GM19043 (cell line): ENCODE measurements around the gene SLC22A23.
"Not testable (repeated sequence)": the region's sequence is repeated elsewhere in the genome, so short reads cannot be mapped to it uniquely, and the experiment has no call there.

Experiments
- ATAC-seq: cut with Tn5 transposase; IDR thresholded peaks from one replicate; pipeline ENCODE4 v1.9.1; 2021; ENCODE audit warnings: low read depth; ENCODE audit not compliant: unreplicated experiment

SLC22A23 gene

GRCh38 chr6:3258201-3258600 is 198.6 kb downstream of the SLC22A23 start:
- ATAC-seq, result no peak

GRCh38 chr6:3253597-3253961 is 203.3 kb downstream of the SLC22A23 start:
- no peak for ATAC-seq

GRCh38 chr6:3252861-3253596 is 203.8 kb downstream of the SLC22A23 start:
- no peak for ATAC-seq

- no peak for ATAC-seq
Measured at GRCh38 chr6:3252369-3252768, 204.5 kb downstream of the SLC22A23 start.

- peak; percentile 72 for ATAC-seq
Measured at GRCh38 chr6:3251462-3252314, 205.2 kb downstream of the SLC22A23 start.

GRCh38 chr6:3250231-3250675 is 206.6 kb downstream of the SLC22A23 start:
- ATAC-seq, result no peak

- no peak for ATAC-seq
Measured at GRCh38 chr6:3249821-3250220, 207.0 kb downstream of the SLC22A23 start.

- no peak for ATAC-seq
Measured at GRCh38 chr6:3247255-3248146, 209.3 kb downstream of the SLC22A23 start.

- ATAC-seq, result no peak
Measured at GRCh38 chr6:3245216-3245615, 211.6 kb downstream of the SLC22A23 start.

GRCh38 chr6:3244832-3245161 is 212.1 kb downstream of the SLC22A23 start:
- ATAC-seq, result not testable (repeated sequence)

GRCh38 chr6:3244003-3244831 is 212.6 kb downstream of the SLC22A23 start:
- ATAC-seq, result no peak

GRCh38 chr6:3242768-3243167 is 214.1 kb downstream of the SLC22A23 start:
- no peak for ATAC-seq

GRCh38 chr6:3241745-3242144 is 215.1 kb downstream of the SLC22A23 start:
- not testable (repeated sequence) for ATAC-seq

GRCh38 chr6:3240595-3240994 is 216.3 kb downstream of the SLC22A23 start:
- ATAC-seq, result no peak

GRCh38 chr6:3239110-3239830 is 217.6 kb downstream of the SLC22A23 start:
- no peak for ATAC-seq

- no peak for ATAC-seq
Measured at GRCh38 chr6:3237761-3238662, 218.8 kb downstream of the SLC22A23 start.

- no peak for ATAC-seq
Measured at GRCh38 chr6:3236005-3236404, 220.8 kb downstream of the SLC22A23 start.

GRCh38 chr6:3235486-3235885 is 221.4 kb downstream of the SLC22A23 start:
- ATAC-seq, result no peak
